ENCODE measurements around the gene BBS9. TPM values are rescaled to one million over a fixed set of nuclear protein-coding genes. Genes with fewer than 3 reads are reported as not detected.

The BBS9 gene
- total and polyA plus RNA-seq, 2 of the 4 experiments (the other 2 are of a cell fraction), result 7.9 to 9.5 TPM

DNA sequence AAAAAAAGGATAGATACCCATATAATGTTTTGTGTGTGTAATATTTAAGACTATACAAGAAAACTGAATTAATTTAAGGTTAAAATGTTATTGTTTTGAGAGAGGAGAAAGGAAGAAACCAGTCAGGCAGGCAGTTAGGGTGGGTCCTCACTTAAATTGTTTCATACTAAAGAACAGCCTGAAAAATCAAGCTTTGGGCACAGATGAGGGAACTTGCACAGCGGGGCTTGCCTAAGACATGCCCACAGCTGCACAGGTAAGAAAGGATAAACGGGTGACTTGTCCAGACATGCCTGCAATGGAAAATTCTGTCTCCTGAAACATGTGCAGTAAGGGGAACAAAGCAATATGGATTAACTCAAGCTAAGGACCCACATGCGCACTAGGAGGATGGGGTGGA, 158.4 kb downstream of the BBS9 start:
- ChIA-PET CTCF (no interaction called here), POLR2A (ENCODE audit: unreplicated experiment) (no interaction called here)
- Histone ChIP-seq H2BK20ac (ENCODE audit: low read depth, low read length) (no peak overlapping the region), H3K36me3 (ENCODE audit: control insufficient read depth, insufficient read depth, low read length) (peaks cover 1% of the 10 kb centered on the region; the same call in 1 of the 2 replicates), H2BK120ac (ENCODE audit: low read depth, low read length) (no peak overlapping the region), H3K4me1 (ENCODE audit: control insufficient read depth, insufficient read depth, low read length) (no peaks in the 10 kb centered on the region), H3K4ac (ENCODE audit: low read depth, low read length) (no peak overlapping the region), H4K91ac (ENCODE audit: insufficient read depth, low read depth, low read length) (no peak overlapping the region), H2AK5ac (ENCODE audit: low read depth, low read length) (no peak overlapping the region), H4K20me1 (ENCODE audit: insufficient read depth, low read length) (no peaks in the 10 kb centered on the region), H2BK5ac (ENCODE audit: low read depth, low read length, poor library complexity, severe bottlenecking) (no peak overlapping the region), H3K27ac (ENCODE audit: insufficient read depth, low read length) (no peak overlapping the region), H3K23ac (ENCODE audit: low read depth, low read length) (no peak overlapping the region), H2AK9ac (replicated peaks; ENCODE audit: low read depth, low read length, poor library complexity) (no peak overlapping the region), H3K4me2 (ENCODE audit: low read depth, low read length) (no peak overlapping the region), H2BK15ac (ENCODE audit: low read depth, low read length) (no peak overlapping the region), H4K8ac (ENCODE audit: low read depth in 2 of 2, low read length in 2 of 2) (no peak overlapping the region), H2AFZ (replicated peaks; ENCODE audit: low read length, poor library complexity) (no peak overlapping the region), H3K79me1 (ENCODE audit: low read depth in 1 of 2, low read length in 2 of 2) (no peaks in the 10 kb centered on the region), H3K27me3 (ENCODE audit: control insufficient read depth, insufficient read depth, low read length) (no peaks in the 10 kb centered on the region), H3K56ac (ENCODE audit: extremely low read depth, insufficient read depth, low read length) (no peak overlapping the region), H4K5ac (ENCODE audit: low read depth, low read length) (no peak overlapping the region), H3K18ac (ENCODE audit: low read depth, low read length) (no peak overlapping the region), H3K14ac (replicated peaks; ENCODE audit: low read depth, low read length) (no peak overlapping the region), H3K9me1 (ENCODE audit: insufficient read depth, low read length) (no peaks in the 10 kb centered on the region), H3K9ac (ENCODE audit: low read depth, low read length) (no peak overlapping the region), H3K4me3 (ENCODE audit: insufficient read depth, low read depth, low read length) (no peak overlapping the region), H3K9me3 (ENCODE audit: control insufficient read depth, insufficient read depth, low read length) (peaks cover 4% of the 10 kb centered on the region)
- ATAC-seq (ENCODE audit: low read depth) (no peak), DNase-seq (no peak)
- intact Hi-C loops (cut with micrococcal nuclease), result no loop called here
- BruUV-seq (replicated peaks), result no TSS peak
- in situ Hi-C loops (cut with MboI; ENCODE audit: low sequenced_read_pairs), result no loop called here
- 90% methylated on average over 2 of the region's 3 CpGs; no CpG with 5 or more reads in 1 of the 2 experiments for WGBS, 2 experiments (ENCODE audit: extremely low coverage in 2 of 2, insufficient read length in 1 of 2)
- TF ChIP-seq FOS (IDR thresholded peaks at IDR 0.05; ENCODE audit: low read depth, low read length), result no peak
- no peak for TF ChIP-seq BHLHE40 (IDR thresholded peaks at IDR 0.05; ENCODE audit: low read depth, low read length)
- no peak for TF ChIP-seq CEBPB (IDR thresholded peaks at IDR 0.05; ENCODE audit: low read depth, low read length)
- TF ChIP-seq, protein P1, sequence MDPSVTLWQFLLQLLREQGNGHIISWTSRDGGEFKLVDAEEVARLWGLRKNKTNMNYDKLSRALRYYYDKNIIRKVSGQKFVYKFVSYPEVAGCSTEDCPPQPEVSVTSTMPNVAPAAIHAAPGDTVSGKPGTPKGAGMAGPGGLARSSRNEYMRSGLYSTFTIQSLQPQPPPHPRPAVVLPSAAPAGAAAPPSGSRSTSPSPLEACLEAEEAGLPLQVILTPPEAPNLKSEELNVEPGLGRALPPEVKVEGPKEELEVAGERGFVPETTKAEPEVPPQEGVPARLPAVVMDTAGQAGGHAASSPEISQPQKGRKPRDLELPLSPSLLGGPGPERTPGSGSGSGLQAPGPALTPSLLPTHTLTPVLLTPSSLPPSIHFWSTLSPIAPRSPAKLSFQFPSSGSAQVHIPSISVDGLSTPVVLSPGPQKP (IDR thresholded peaks at IDR 0.05; ENCODE audit: borderline replicate concordance, low read depth, low read length), result no peak
- TF ChIP-seq, protein P2, sequence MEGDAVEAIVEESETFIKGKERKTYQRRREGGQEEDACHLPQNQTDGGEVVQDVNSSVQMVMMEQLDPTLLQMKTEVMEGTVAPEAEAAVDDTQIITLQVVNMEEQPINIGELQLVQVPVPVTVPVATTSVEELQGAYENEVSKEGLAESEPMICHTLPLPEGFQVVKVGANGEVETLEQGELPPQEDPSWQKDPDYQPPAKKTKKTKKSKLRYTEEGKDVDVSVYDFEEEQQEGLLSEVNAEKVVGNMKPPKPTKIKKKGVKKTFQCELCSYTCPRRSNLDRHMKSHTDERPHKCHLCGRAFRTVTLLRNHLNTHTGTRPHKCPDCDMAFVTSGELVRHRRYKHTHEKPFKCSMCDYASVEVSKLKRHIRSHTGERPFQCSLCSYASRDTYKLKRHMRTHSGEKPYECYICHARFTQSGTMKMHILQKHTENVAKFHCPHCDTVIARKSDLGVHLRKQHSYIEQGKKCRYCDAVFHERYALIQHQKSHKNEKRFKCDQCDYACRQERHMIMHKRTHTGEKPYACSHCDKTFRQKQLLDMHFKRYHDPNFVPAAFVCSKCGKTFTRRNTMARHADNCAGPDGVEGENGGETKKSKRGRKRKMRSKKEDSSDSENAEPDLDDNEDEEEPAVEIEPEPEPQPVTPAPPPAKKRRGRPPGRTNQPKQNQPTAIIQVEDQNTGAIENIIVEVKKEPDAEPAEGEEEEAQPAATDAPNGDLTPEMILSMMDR (conservative IDR thresholded peaks at IDR 0.05; ENCODE audit: low read depth, low read length), result no peak
- TF ChIP-seq CHD1 (IDR thresholded peaks at IDR 0.05; ENCODE audit: low read depth, low read length), result no peak
- TF ChIP-seq, protein P3, sequence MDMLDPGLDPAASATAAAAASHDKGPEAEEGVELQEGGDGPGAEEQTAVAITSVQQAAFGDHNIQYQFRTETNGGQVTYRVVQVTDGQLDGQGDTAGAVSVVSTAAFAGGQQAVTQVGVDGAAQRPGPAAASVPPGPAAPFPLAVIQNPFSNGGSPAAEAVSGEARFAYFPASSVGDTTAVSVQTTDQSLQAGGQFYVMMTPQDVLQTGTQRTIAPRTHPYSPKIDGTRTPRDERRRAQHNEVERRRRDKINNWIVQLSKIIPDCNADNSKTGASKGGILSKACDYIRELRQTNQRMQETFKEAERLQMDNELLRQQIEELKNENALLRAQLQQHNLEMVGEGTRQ (IDR thresholded peaks at IDR 0.05; ENCODE audit: low read depth, low read length), result no peak
- TF ChIP-seq MAFK (IDR thresholded peaks at IDR 0.05; ENCODE audit: low read depth, low read length), result no peak
- no peak for TF ChIP-seq MAZ (IDR thresholded peaks at IDR 0.05; ENCODE audit: borderline replicate concordance, low read depth, low read length)
- TF ChIP-seq RFX5 (IDR thresholded peaks at IDR 0.05; ENCODE audit: low read depth, low read length), result no peak
- TF ChIP-seq RAD21 (IDR thresholded peaks at IDR 0.05; ENCODE audit: low read length), result no peak
- TF ChIP-seq RCOR1 (IDR thresholded peaks at IDR 0.05; ENCODE audit: insufficient replicate concordance, low read length), result no peak
- TF ChIP-seq SMC3 (IDR thresholded peaks at IDR 0.05; ENCODE audit: low read depth, low read length), result no peak
- TF ChIP-seq NFE2L2 (IDR thresholded peaks at IDR 0.05; ENCODE audit: low read depth, low read length), result no peak
- TF ChIP-seq MXI1 (IDR thresholded peaks at IDR 0.05; ENCODE audit: borderline replicate concordance, low read depth, low read length), result no peak
- TF ChIP-seq POLR2A (IDR thresholded peaks at IDR 0.05; ENCODE audit: low read depth, low read length), result no peak
- dilution Hi-C loops (cut with HindIII; ENCODE audit: low sequenced_read_pairs, unreplicated experiment), result no loop called here
